Glutamatergic neuron (in vitro differentiated cells): ENCODE measurements around the gene PICK1. TPM values are rescaled to one million over a fixed set of nuclear protein-coding genes. Genes with fewer than 3 reads are reported as not detected.

Experiments
- DNase-seq: peaks from one replicate; pipeline ENCODE4 v3.0.0; 2022
- H3K27ac Mint-ChIP-seq: one replicate; pipeline ENCODE4 v1.8.0; 2020; ENCODE audit warnings: mild to moderate bottlenecking, mixed read lengths, inconsistent platforms; ENCODE audit not compliant: unreplicated experiment
- H3K27me3 Mint-ChIP-seq: one replicate; pipeline ENCODE4 v1.8.0; 2020; ENCODE audit warnings: mild to moderate bottlenecking, moderate library complexity, mixed read lengths, inconsistent platforms; ENCODE audit not compliant: unreplicated experiment
- H3K36me3 Mint-ChIP-seq: one replicate; pipeline ENCODE4 v1.8.0; 2020; ENCODE audit warnings: mild to moderate bottlenecking, mixed read lengths, inconsistent platforms; ENCODE audit not compliant: unreplicated experiment
- H3K4me1 Mint-ChIP-seq: one replicate; pipeline ENCODE4 v1.8.0; 2020; ENCODE audit warnings: mild to moderate bottlenecking, low read depth, mixed read lengths, inconsistent platforms; ENCODE audit not compliant: unreplicated experiment
- H3K4me3 Mint-ChIP-seq: one replicate; pipeline ENCODE4 v1.8.0; 2020; ENCODE audit warnings: mild to moderate bottlenecking, mixed read lengths, inconsistent platforms; ENCODE audit not compliant: unreplicated experiment
- H3K9me3 Mint-ChIP-seq: one replicate; pipeline ENCODE4 v1.8.0; 2020; ENCODE audit warnings: mild to moderate bottlenecking, moderate library complexity, mixed read lengths, inconsistent platforms; ENCODE audit not compliant: unreplicated experiment
- total RNA-seq: library from RNA; stranded (reverse); fragmentation: NEBNext Ultra II Directional; extraction: Animal tissue kit (Norgen Biotek cat#: 25700); gene quantifications from one replicate; pipeline ENCODE4 v1.2.1, GENCODE V29; 2021; ENCODE audit not compliant: unreplicated experiment
- TF ChIP-seq, protein P1 (sequence below): fragments of 200-600 bp; sonication (generic); IDR thresholded peaks from one replicate; pipeline ENCODE4 v1.5.0; 2021; ENCODE audit not compliant: partially characterized antibody, unreplicated experiment

Gene PICK1
- total RNA-seq, 1 donor from 2014 or later, result 44.8 TPM

DNA sequence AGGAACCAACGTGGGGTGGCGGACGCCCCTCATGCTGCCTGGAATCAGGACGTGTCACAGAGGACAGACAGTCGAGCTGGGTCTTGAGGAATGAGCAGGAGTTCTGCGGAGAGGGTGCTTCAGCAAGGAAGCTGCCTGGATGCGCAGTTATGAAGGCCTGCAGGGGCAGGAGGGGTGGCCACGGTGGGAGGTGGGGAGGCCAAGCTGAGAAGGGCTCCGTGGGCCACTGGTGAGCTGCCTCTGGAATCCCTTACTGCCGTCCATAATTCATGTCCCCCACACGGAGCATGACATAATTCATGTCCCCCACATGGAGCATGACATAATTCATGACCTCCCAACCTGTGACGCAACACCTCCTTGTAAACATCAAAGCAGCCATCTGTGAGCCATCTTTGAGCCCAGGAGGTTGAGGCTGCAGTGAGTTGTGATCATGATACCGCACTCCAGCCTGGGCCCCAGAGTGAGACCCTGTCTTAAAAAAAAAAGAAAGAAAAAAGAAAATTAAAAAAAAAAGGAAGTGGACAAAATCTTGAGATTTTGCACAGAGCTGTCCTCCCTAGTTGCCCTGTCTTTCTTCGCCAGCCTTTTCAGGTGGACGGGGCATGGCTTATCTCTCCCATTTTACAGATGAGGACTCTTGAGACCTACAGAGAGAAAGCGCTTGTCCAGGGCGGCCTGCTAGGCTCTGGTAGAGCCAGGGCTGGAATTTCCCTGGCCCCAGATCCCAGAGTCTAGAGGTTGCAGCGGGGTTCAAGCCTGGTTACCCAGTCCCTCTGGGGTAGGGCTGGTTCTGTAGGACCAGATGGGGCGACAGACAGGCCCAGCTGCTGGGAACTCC is 24.3 kb upstream of the PICK1 start:
- H3K9me3 Mint-ChIP-seq, result peaks cover 4% of the 10 kb centered on the region
- peaks cover 9% of the 10 kb centered on the region for H3K27me3 Mint-ChIP-seq
- H3K27ac Mint-ChIP-seq, result no peak overlapping the region
- no peak overlapping the region for H3K4me3 Mint-ChIP-seq
- no peak for DNase-seq
- peaks cover 8% of the 10 kb centered on the region for H3K4me1 Mint-ChIP-seq
- no peaks in the 10 kb centered on the region for H3K36me3 Mint-ChIP-seq
- TF ChIP-seq, protein P1, sequence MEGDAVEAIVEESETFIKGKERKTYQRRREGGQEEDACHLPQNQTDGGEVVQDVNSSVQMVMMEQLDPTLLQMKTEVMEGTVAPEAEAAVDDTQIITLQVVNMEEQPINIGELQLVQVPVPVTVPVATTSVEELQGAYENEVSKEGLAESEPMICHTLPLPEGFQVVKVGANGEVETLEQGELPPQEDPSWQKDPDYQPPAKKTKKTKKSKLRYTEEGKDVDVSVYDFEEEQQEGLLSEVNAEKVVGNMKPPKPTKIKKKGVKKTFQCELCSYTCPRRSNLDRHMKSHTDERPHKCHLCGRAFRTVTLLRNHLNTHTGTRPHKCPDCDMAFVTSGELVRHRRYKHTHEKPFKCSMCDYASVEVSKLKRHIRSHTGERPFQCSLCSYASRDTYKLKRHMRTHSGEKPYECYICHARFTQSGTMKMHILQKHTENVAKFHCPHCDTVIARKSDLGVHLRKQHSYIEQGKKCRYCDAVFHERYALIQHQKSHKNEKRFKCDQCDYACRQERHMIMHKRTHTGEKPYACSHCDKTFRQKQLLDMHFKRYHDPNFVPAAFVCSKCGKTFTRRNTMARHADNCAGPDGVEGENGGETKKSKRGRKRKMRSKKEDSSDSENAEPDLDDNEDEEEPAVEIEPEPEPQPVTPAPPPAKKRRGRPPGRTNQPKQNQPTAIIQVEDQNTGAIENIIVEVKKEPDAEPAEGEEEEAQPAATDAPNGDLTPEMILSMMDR, result no peak

DNA sequence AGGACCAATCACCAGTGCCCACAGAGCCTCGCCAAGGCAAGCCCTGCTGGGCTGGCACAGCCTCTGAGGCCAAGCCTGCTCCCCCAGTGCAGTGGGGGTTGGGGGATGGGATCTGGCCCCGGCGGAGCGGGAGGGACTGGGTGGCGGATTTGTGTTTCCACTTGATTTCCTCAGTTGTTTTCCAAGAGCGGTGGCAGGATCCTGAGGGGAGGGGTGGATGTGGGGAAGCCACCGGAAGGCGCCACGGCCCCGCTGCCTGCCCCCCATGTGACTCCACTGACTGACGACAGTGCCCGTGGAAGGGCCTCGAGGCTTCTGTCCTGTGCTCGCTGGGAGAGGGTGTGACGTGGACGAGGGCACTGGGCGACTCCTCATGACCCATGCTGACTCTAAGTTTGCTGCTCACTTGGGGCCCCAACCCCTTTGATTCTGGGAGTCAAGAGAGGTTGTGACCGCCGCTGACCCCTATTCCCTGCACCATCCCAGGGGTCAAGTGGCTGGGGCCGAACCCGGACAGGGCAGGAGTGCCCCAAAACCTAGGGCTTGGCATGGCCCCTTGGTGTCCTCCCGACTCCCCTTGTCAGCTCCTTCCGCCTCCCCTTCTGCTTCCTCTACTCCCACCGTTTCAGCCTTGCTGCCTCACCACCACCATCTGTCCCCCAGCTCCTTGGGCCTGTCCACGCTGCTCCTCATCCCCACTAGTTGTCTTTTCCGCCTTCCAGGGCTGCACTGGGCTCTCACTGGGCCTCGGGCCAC is 23.5 kb upstream of the PICK1 start:
- no peak for DNase-seq
- TF ChIP-seq, protein P1, result no peak
- H3K27me3 Mint-ChIP-seq, result peaks cover 9% of the 10 kb centered on the region
- peak overlapping the region; percentile 72 for H3K27ac Mint-ChIP-seq
- no peak overlapping the region for H3K4me3 Mint-ChIP-seq
- H3K9me3 Mint-ChIP-seq, result peaks cover 4% of the 10 kb centered on the region
- H3K4me1 Mint-ChIP-seq, result peaks cover 8% of the 10 kb centered on the region
- H3K36me3 Mint-ChIP-seq, result no peaks in the 10 kb centered on the region

GRCh38 chr22:38034278-38034882 is 22.8 kb upstream of the PICK1 start:
- Mint-ChIP-seq H3K4me3 (no peak overlapping the region), H3K4me1 (peaks cover 8% of the 10 kb centered on the region), H3K36me3 (no peaks in the 10 kb centered on the region), H3K9me3 (peaks cover 4% of the 10 kb centered on the region), H3K27me3 (peaks cover 9% of the 10 kb centered on the region), H3K27ac (peak overlapping the region; percentile 72)
- no peak for DNase-seq
- TF ChIP-seq, protein P1, result no peak

DNA sequence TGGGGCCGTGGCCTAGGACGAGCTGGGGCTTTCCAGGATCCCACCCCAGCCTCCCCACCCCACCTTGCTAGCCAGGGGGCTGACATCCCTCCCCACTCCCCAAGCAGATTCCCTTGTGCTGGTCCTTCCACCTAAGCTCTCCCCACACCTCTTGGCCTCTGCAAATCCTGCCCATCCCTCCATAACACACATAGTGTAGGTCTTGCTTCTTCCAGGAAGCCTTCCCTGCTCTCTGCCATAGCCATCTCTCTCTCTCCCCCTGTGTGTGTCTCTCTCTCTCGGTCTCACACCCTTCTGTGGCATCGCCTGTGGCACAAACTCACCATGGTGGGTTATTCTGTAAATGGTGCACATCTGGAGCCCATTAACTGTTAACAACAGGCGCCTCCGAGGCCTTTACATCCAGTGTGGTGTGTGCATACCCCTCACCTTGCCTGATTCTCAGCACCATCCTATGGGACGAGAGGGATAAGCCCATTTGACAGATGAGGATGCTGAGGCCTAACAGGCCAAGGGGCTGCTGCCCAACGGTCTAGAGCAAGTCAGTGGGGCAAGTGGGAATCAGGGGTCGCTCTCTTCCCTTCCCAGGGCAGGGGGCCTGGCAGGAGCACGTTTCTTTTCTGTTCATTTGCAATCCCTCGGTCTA is 22.2 kb upstream of the PICK1 start:
- no peak for DNase-seq
- TF ChIP-seq, protein P1, result no peak
- H3K27me3 Mint-ChIP-seq, result peaks cover 9% of the 10 kb centered on the region
- no peaks in the 10 kb centered on the region for H3K36me3 Mint-ChIP-seq
- no peak overlapping the region for H3K27ac Mint-ChIP-seq
- peaks cover 5% of the 10 kb centered on the region for H3K4me1 Mint-ChIP-seq
- H3K9me3 Mint-ChIP-seq, result peaks cover 4% of the 10 kb centered on the region
- peak overlapping the region; percentile 39 for H3K4me3 Mint-ChIP-seq
